ENCODE data around the gene TBC1D22A. TPM values are rescaled to one million over a fixed set of nuclear protein-coding genes. Genes with fewer than 3 reads are reported as not detected.
A peak's percentile ranks its signal among the peaks of the same experiment; 100 is the strongest.

TBC1D22A gene
- total and polyA plus RNA-seq, 2 experiments from 2014 or later: 16.6 to 18.5 TPM

GRCh38 chr22:46965555-46966494 lies 203.4 kb downstream of the TBC1D22A start:
- Histone ChIP-seq H3K4me1 (ENCODE audit: low read depth) (peaks cover 10% of the 10 kb centered on the region), H3K27ac (no peak overlapping the region), H3K27me3 (peaks cover 14% of the 10 kb centered on the region), H3K36me3 (no peaks in the 10 kb centered on the region), H3K4me3 (no peak overlapping the region), H3K9me3 (ENCODE audit: low read depth) (no peaks in the 10 kb centered on the region)
- peak in 1 of 2 donors; percentile 13 for DNase-seq (ENCODE audit: low read depth in 1 of 2, low spot score in 1 of 2)
- no peak for TF ChIP-seq CTCF (IDR thresholded peaks at IDR 0.05; ENCODE audit: low read depth, low read length)

GRCh38 chr22:46966495-46966845 lies 204.0 kb downstream of the TBC1D22A start:
- DNase-seq (ENCODE audit: low read depth in 1 of 2, low spot score in 1 of 2): peak in 1 of 2 donors; percentile 10
- no peak overlapping the region for H3K27ac ChIP-seq
- H3K36me3 ChIP-seq: no peaks in the 10 kb centered on the region
- no peaks in the 10 kb centered on the region for H3K9me3 ChIP-seq (ENCODE audit: low read depth)
- peaks cover 14% of the 10 kb centered on the region for H3K27me3 ChIP-seq
- peaks cover 17% of the 10 kb centered on the region for H3K4me1 ChIP-seq (ENCODE audit: low read depth)
- no peak for TF ChIP-seq CTCF (IDR thresholded peaks at IDR 0.05; ENCODE audit: low read depth, low read length)
- no peak overlapping the region for H3K4me3 ChIP-seq

GRCh38 chr22:46966846-46967245 lies 204.4 kb downstream of the TBC1D22A start:
- H3K36me3 ChIP-seq: no peaks in the 10 kb centered on the region
- H3K9me3 ChIP-seq (ENCODE audit: low read depth): no peaks in the 10 kb centered on the region
- no peak for TF ChIP-seq CTCF (IDR thresholded peaks at IDR 0.05; ENCODE audit: low read depth, low read length)
- no peak overlapping the region for H3K4me3 ChIP-seq
- no peak overlapping the region for H3K27ac ChIP-seq
- no peak for DNase-seq (ENCODE audit: low read depth in 1 of 2, low spot score in 1 of 2)
- peaks cover 14% of the 10 kb centered on the region for H3K27me3 ChIP-seq
- H3K4me1 ChIP-seq (ENCODE audit: low read depth): peaks cover 17% of the 10 kb centered on the region

- H3K4me1 ChIP-seq (ENCODE audit: low read depth): peaks cover 12% of the 10 kb centered on the region
These were observed 205.3 kb downstream of the TBC1D22A start for GRCh38 chr22:46967445-46968358.

More at GRCh38 chr22:46967445-46968358, 205.3 kb downstream of the TBC1D22A start:
- H3K36me3 ChIP-seq: no peaks in the 10 kb centered on the region
- no peak overlapping the region for H3K27ac ChIP-seq
- no peak overlapping the region for H3K4me3 ChIP-seq
- no peaks in the 10 kb centered on the region for H3K9me3 ChIP-seq (ENCODE audit: low read depth)
- peaks cover 14% of the 10 kb centered on the region for H3K27me3 ChIP-seq
- TF ChIP-seq CTCF (IDR thresholded peaks at IDR 0.05; ENCODE audit: low read depth, low read length): no peak
- no peak for DNase-seq (ENCODE audit: low read depth in 1 of 2, low spot score in 1 of 2)

All from cardiac muscle cell (in vitro differentiated cells and primary cell).